Gastroesophageal sphincter (tissue), 4 donors: ENCODE data around the gene CLDN14. TPM values are rescaled to one million over a fixed set of nuclear protein-coding genes. Genes with fewer than 3 reads are reported as not detected.

Experiments used
- ATAC-seq: fragments of 150-250 bp; one replicate; pipeline ENCODE4 v1.9.1; 2016; ENCODE audit warnings: mild to moderate bottlenecking, moderate library complexity
- H3K27ac ChIP-seq, 4 donors: fragments of 200-600 bp; sonication (generic) in 3 of 4; 1 replicate in 3 of 4; 2 replicates in 1 of 4; pipeline ENCODE4 v1.5.1; 2016 to 2019
- H3K27me3 ChIP-seq: fragments of 200-600 bp; sonication (generic); one replicate; pipeline ENCODE4 v1.5.1; 2019
- H3K36me3 ChIP-seq, 2 donors: fragments of 200-600 bp; sonication (generic); one replicate each; pipeline ENCODE4 v1.5.1; 2019; ENCODE audit warnings: control low read depth in 1 of 2
- H3K4me1 ChIP-seq, 3 donors: fragments of 200-600 bp; sonication (generic); 1 replicate in 2 of 3; 2 replicates in 1 of 3; pipeline ENCODE4 v1.5.1; 2016 to 2019; ENCODE audit warnings: control low read depth in 2 of 3
- H3K4me3 ChIP-seq, 2 donors: fragments of 200-600 bp; sonication (generic); one replicate each; pipeline ENCODE4 v1.5.1; 2019; ENCODE audit warnings: mild to moderate bottlenecking in 1 of 2, moderate library complexity in 1 of 2
- H3K9me3 ChIP-seq, 3 donors: fragments of 200-600 bp; sonication (generic); one replicate each; pipeline ENCODE4 v1.5.1; 2017 to 2019; ENCODE audit warnings: control low read depth in 2 of 3
- CTCF ChIP-seq, 4 experiments: fragments of 200-600 bp in 2 of 4; fragments of 450-650 bp in 2 of 4; sonication (generic) in 1 of 4; IDR thresholded peaks; one replicate each; pipeline ENCODE4 v1.5.1; 2017 to 2019; ENCODE audit warnings: antibody characterized with exemption in 4 of 4, mild to moderate bottlenecking in 2 of 4, moderate library complexity in 2 of 4
- EP300 ChIP-seq: sonication (generic); formaldehyde crosslinking; IDR thresholded peaks from one replicate; pipeline ENCODE4 v1.6.1; 2017; ENCODE audit warnings: antibody characterized with exemption, mild to moderate bottlenecking
- POLR2A ChIP-seq, 2 donors: fragments of 450-650 bp; IDR thresholded peaks; one replicate each; pipeline ENCODE4 v1.6.1; 2017; ENCODE audit warnings: antibody characterized with exemption in 2 of 2, mild to moderate bottlenecking in 2 of 2, moderate library complexity in 1 of 2
- POLR2AphosphoS5 ChIP-seq: sonication (generic); formaldehyde crosslinking; IDR thresholded peaks from one replicate; pipeline ENCODE4 v1.6.1; 2017; ENCODE audit warnings: antibody characterized with exemption
- WGBS, 2 donors: methylation state at CpG; one replicate each; pipeline ENCODE4 v1.1.5; 2018; ENCODE audit warnings: low coverage in 1 of 2; 5-methylcytosine and 5-hydroxymethylcytosine counted together
- total RNA-seq, 4 donors: library from RNA; depleted of rRNA; stranded (reverse); fragments of >200 nt; gene quantifications; one replicate each; pipeline ENCODE4 v1.1.0, GENCODE V29; 2016

The CLDN14 gene
- total RNA-seq, 4 donors from 2014 or later, result 0.15 TPM; not detected in 3

GRCh38 chr21:36486246-36486645, 6.3 kb upstream of the CLDN14 start:
- WGBS, 2 donors, result 71 to 100% methylated on average over 2 to 4 of the region's 9 CpGs
- Histone ChIP-seq H3K4me3 (no peak overlapping the region), H3K36me3 (no peaks in the 10 kb centered on the region), H3K4me1 (no peaks in the 10 kb centered on the region), H3K27ac (no peak overlapping the region), H3K9me3 (no peaks in the 10 kb centered on the region), H3K27me3 (no peaks in the 10 kb centered on the region)
- no peak for ATAC-seq
- TF ChIP-seq POLR2AphosphoS5 (no peak), EP300 (no peak), POLR2A (IDR thresholded peaks at IDR 0.05) (no peak), CTCF (IDR thresholded peaks at IDR 0.05) (no peak)

GRCh38 chr21:36485476-36485875, 5.6 kb upstream of the CLDN14 start:
- no peaks in the 10 kb centered on the region for H3K27me3 ChIP-seq
- TF ChIP-seq POLR2A (IDR thresholded peaks at IDR 0.05) (no peak), CTCF (IDR thresholded peaks at IDR 0.05) (no peak), EP300 (no peak), POLR2AphosphoS5 (no peak)
- no peak overlapping the region for H3K27ac ChIP-seq
- no peak overlapping the region for H3K4me3 ChIP-seq
- H3K36me3 ChIP-seq, result no peaks in the 10 kb centered on the region
- H3K9me3 ChIP-seq, result no peaks in the 10 kb centered on the region
- H3K4me1 ChIP-seq, result no peaks in the 10 kb centered on the region
- 85 to 96% methylated on average over 4 to 6 of the region's 7 CpGs for WGBS, 2 donors
- no peak for ATAC-seq

GRCh38 chr21:36483095-36483494, 3.2 kb upstream of the CLDN14 start:
- no peaks in the 10 kb centered on the region for H3K27me3 ChIP-seq
- TF ChIP-seq CTCF (IDR thresholded peaks at IDR 0.05) (no peak), POLR2A (IDR thresholded peaks at IDR 0.05) (no peak), EP300 (no peak), POLR2AphosphoS5 (no peak)
- H3K27ac ChIP-seq, result no peak overlapping the region
- H3K36me3 ChIP-seq, result no peaks in the 10 kb centered on the region
- no peaks in the 10 kb centered on the region for H3K4me1 ChIP-seq
- H3K4me3 ChIP-seq, result no peak overlapping the region
- 77 to 100% methylated on average over 2 to 4 of the region's 10 CpGs for WGBS, 2 donors
- no peak for ATAC-seq
- no peaks in the 10 kb centered on the region for H3K9me3 ChIP-seq

- no peaks in the 10 kb centered on the region for H3K27me3 ChIP-seq
- 86 to 97% methylated on average over 4 of the region's 4 CpGs for WGBS, 2 donors
- no peak overlapping the region for H3K27ac ChIP-seq
- no peaks in the 10 kb centered on the region for H3K36me3 ChIP-seq
- H3K4me3 ChIP-seq, result no peak overlapping the region
- no peaks in the 10 kb centered on the region for H3K4me1 ChIP-seq
- no peaks in the 10 kb centered on the region for H3K9me3 ChIP-seq
- no peak for ATAC-seq
- TF ChIP-seq EP300, result no peak
- no peak for TF ChIP-seq POLR2A (IDR thresholded peaks at IDR 0.05)
- no peak for TF ChIP-seq CTCF (IDR thresholded peaks at IDR 0.05)
- TF ChIP-seq POLR2AphosphoS5, result no peak
These were observed 2.8 kb upstream of the CLDN14 start for GRCh38 chr21:36482673-36483072.

- Histone ChIP-seq H3K4me1 (no peaks in the 10 kb centered on the region), H3K27ac (no peak overlapping the region), H3K36me3 (no peaks in the 10 kb centered on the region), H3K27me3 (no peaks in the 10 kb centered on the region), H3K9me3 (no peaks in the 10 kb centered on the region), H3K4me3 (no peak overlapping the region)
- WGBS, 2 donors, result 59 to 80% methylated on average over 3 of the region's 4 CpGs
- ATAC-seq, result no peak
- TF ChIP-seq CTCF (IDR thresholded peaks at IDR 0.05), result no peak
- no peak for TF ChIP-seq EP300
- no peak for TF ChIP-seq POLR2AphosphoS5
- TF ChIP-seq POLR2A (IDR thresholded peaks at IDR 0.05), result no peak
These were observed 2.3 kb upstream of the CLDN14 start for GRCh38 chr21:36482181-36482580.
